SKM-1 treated with dmso at 0.1 percent for 144 hours (cell line): ENCODE results near the gene IL4I1.
A peak's percentile ranks its signal among the peaks of the same experiment; 100 is the strongest.
"Not testable (repeated sequence)": the region's sequence is repeated elsewhere in the genome, so short reads cannot be mapped to it uniquely, and the experiment has no call there.

Experiments
- DNase-seq: peaks from one replicate; lab custom pipeline; 2025; ENCODE audit not compliant: unreplicated experiment; lab: John Stamatoyannopoulos, UW

IL4I1 gene, protein sequence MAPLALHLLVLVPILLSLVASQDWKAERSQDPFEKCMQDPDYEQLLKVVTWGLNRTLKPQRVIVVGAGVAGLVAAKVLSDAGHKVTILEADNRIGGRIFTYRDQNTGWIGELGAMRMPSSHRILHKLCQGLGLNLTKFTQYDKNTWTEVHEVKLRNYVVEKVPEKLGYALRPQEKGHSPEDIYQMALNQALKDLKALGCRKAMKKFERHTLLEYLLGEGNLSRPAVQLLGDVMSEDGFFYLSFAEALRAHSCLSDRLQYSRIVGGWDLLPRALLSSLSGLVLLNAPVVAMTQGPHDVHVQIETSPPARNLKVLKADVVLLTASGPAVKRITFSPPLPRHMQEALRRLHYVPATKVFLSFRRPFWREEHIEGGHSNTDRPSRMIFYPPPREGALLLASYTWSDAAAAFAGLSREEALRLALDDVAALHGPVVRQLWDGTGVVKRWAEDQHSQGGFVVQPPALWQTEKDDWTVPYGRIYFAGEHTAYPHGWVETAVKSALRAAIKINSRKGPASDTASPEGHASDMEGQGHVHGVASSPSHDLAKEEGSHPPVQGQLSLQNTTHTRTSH

DNA sequence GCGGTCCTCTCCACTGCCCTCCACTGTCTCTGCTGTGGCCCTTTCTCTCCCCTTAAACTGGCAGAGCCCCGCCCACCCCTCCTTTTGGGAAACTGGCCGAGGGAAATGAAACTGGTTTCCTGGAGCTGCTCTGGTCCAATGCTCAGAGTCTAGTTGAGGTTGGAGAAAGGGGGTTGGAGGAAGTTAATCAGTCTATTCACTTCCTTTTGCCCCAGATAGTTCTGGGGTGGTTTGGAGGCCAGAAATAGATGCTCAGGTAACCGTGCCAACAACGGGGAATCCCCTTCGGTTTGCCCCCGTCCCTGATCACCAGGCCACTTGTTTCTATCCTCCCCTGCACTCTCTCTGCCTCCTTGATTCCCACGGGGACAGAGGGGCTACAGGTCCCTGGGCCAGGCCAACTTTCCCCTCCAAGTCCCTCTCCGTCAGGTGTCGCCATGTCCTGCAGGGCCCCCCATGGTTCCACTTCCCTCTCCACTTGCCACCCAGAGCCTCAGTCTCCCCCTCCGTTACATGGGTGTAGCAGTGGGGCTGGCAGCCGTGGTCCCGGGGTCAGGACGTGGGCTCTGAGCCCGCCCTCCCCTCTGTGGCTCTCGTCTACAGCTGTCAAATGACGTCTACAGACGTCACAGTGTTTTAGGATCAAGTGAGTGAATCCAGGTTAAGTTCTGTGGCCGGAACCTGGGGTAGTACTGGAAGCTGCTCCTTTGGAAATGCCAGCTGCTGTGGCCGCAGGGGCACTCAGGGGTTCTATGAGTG, at the start of gene IL4I1:
Gene IL4I1, minus strand, starts transcription at position 25 of the 759 bp plus-strand sequence. CDS start 727 bp downstream, outside the sequence.
- DNase-seq: peak; percentile 22

DNA sequence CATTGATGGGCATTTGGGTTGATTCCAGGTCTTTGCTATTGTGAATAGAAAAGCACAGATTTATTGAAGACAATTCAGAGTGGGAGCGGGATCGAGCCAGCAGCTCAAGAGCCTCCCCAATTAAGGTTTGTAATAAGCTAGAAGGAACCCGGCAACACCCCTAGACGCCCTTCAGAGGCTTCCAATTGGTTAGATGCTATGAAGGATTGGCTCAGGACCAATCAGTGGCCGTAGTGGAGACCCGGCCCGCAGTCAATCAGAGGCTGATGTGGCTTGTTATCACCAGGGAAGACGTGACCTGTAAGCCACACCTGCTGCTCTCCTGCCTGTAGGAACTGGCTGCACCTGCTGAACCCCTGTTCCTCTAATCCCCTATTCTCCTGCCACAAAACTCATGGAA, 49.7 kb upstream of the IL4I1 start:
- DNase-seq: no peak

DNA sequence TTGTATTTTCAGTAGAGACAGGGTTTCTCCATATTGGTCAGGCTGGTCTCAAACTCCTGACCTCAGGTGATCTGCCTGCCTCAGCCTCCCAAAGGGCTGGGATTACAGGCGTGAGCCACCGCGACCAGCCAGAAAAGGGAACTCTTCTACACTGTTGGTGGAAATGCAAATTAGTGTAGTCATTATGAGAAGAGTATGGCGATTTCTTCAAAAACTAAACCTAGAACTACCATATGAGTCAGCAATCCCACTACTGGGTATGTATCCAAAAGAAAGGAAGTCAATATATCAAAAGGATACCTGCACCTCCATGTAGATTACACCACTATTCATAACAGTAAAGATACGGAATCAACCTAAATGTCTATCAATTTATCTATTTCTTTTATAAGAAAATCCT, 47.9 kb upstream of the IL4I1 start:
- DNase-seq: not testable (repeated sequence)

DNA sequence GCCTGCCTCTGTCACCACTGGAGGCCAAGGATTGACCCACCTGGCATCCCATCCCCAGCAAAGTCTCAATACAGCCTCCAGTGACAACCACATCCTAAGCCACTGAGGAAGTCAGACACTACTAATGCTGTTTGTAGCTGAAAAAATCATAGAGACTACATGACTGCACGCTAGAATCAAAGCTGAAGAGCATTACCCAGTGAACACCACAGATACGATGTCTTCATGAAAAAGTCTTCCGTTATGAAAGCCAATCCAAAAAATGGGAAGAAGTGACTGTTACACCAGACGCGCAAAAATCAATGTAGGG, 43.8 kb upstream of the IL4I1 start:
- DNase-seq: no peak

DNA sequence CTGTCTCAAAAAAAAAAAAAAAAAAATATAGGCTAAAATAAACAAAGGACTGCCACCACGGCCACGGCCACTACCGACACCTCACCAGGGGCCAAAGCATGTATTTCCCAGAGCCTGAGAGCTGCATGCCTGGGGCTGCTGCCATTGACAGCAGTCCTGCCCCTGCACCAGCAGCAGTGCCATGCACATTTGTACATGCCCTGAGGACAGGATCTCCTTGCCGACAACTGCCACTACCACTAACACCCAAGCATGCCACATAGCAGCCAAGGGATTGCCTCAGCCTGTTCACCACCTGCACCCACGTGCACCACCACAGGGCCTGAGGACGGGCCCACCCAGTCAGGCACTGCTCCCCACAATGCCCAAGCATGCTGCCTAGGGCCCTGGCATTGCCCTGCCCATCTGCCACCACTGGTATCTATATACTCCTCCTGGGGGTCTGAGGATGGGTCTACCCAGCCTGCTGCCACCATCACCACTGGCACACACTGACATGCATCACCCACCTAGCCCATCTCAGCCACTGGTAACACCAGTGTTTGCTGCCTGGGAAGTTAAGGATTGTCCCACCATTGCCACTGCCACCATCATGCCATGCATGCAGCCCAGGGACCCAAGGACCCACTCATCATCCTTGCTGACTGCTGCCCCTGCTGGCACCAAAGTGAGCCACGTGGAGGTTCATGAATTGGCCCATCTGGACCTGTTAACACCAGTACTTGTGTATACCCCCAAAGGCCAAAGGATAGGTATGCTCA, 43.2 kb upstream of the IL4I1 start:
- no peak for DNase-seq

DNA sequence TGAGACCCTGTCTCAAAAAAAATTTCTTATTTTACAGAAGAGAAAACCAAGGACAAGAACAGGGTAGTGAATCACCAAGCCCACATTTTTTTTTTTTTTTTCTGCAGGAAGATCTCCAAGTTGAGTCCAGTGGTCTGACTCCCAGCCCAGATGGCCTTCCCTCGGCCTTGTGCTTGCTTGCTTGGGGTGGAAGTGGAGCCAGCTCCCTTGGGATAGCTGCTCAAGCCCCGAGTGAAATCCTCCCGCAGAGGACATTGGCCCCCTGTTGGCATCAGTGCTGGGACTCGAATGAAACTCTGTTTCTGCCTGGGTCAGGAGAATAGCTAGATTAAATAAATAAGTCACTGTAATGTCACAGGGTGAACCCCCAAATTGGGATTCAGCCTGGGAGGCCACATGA, 42.0 kb upstream of the IL4I1 start:
- no peak for DNase-seq

DNA sequence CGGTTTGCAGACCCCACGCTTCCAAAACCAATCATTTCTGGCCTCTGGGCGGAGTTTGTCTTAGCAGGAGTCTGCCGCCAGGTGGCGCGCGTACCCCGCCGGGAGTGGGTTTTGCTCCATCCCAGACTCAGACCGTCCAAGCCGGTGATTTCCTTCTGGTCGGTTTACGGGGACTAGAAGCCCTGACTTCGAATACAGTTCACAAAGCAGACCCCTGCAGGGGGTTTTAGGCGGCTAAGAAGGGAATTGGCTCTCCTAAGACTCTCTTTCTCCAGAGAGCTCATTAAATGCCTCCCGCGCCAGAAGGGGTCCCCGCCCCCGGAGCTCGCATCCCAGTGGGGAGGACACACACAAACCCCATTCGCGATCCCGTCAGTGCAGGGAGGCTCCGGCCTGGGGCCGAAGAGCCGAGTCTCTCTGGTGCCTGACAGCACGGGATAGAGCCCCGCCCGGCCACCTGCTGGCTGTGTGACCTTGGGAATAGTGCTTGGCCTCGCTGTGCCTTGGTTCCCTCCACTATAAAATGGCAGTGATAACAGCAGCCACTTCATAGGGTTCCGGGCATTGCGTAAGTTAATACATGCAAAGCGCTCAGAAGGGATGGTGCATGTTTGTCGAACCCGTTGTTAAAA, 41.2 kb upstream of the IL4I1 start:
- no peak for DNase-seq

DNA sequence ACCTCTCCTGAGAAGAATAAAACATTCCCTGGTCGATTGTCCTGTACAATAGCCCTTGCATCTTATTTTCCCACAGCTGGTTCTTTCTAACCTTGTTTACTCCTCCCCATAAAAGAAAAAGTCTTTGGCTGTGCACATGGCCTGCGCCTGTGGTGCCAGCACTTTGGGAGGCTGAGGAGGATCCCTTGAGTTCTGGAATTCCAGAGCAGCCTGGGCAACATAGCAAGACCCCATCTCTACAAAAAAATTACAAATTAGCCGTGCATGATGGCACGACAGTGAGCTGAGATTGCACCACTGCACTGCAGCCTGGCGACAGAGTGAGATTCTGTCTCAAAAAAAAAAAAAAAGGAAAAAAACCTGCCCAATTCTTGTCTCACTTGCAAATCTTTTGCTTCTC, 39.9 kb upstream of the IL4I1 start:
- DNase-seq: no peak

DNA sequence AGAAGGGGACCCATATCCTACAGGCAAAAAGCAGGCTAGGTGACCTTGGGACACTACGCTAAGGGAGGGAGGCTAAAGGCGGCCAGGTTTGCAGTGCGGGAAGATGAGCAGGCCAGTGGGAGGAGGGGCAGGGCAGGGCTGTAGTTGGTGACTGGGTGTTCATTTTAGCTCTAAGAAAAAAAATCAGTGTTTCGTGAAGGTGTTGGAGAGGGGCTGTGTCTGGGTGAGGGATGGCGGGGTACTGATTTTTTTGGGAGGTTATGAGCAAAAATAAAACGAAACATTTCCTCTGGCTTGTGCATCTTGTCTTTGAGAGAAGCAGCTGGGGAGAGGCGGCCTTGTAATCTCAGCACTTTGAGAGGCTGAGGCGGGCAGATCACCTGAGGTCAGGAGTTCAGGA, 37.0 kb upstream of the IL4I1 start:
- no peak for DNase-seq

DNA sequence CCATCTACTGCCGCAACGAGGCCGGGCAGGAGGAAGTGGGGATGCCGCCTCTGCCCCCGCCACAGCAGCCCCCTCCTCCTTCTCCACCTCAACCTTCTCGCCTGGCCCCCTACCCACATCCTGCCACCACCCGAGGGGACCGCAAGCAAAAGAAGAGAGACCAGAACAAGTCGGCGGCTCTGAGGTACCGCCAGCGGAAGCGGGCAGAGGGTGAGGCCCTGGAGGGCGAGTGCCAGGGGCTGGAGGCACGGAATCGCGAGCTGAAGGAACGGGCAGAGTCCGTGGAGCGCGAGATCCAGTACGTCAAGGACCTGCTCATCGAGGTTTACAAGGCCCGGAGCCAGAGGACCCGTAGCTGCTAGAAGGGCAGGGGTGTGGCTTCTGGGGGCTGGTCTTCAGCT, 36.0 kb upstream of the IL4I1 start:
- DNase-seq: no peak

DNA sequence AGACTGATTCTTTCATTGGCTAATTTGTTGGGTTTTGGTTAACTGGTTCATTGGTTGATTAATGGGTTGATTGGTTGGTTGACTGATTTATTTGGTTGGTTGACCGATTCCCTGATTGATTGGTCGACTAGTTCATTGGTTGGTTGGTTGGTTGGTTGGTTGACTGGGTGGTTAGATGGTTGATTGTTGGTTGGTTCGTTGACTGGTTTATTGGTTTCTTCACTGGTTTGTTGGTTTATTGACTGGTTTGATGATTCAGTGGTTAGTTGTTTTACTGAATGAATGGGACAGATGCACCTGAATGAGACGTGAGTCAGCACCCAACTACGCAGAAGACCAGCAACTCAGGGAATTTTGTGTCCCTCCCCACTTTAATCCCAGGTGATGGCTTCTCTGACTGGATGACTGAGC, 35.4 kb upstream of the IL4I1 start:
- DNase-seq: no peak

DNA sequence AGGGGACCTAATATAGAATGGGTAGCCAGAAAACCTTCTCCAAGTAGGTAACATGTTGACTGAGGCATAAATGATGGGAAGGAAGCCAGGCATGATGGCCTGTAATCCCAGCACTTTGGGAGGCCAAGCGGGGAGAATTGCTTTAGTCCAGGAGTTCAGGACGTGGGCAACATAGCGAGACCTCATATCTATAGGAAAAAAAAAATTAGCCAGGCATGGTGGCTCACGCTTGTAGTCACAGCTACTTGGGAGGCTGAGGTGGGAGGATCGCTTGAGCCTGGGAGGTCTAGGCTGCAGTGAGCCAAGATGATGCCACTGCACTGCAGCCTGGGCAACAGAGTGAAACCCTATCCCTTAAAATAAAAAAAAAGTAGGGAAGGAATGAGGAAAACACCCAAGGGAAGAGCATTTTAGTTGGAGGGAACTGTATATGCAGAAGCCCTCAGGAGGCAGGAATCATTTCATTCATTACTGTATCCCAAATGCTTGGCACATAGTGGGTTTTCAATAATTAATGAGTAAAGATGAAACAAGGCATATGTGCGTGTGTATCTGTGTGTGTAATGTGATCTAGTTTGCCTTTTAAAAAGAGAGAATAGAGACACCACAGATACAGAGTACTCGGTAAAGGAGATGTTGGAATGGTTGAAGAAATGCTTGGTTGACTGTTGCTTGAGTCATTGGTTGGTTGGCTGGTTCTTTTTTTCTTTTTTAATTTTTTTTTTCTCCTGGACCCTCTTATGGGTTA, 34.8 kb upstream of the IL4I1 start:
- DNase-seq: no peak

DNA sequence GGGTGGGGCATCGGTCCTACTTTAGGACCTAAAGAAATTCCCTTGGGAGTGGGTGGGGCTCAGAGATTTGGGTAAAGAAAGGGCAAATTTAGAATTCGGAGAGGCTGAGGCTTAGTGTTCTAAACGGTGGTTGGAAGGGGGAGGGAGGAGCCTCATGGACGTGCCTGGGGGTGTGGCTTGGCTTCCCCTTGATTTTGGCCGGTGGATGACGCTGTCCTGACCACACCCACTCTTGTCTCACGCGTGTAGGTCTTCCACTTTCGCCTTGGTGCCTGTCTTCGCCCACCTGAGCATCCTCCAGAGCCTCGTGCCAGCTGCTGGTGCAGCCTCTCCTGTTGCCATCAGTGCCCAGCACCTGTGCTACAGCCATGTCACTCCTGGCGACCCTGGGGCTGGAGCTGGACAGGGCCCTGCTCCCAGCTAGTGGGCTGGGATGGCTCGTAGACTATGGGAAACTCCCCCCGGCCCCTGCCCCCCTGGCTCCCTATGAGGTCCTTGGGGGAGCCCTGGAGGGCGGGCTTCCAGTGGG, 33.9 kb upstream of the IL4I1 start:
- no peak for DNase-seq

DNA sequence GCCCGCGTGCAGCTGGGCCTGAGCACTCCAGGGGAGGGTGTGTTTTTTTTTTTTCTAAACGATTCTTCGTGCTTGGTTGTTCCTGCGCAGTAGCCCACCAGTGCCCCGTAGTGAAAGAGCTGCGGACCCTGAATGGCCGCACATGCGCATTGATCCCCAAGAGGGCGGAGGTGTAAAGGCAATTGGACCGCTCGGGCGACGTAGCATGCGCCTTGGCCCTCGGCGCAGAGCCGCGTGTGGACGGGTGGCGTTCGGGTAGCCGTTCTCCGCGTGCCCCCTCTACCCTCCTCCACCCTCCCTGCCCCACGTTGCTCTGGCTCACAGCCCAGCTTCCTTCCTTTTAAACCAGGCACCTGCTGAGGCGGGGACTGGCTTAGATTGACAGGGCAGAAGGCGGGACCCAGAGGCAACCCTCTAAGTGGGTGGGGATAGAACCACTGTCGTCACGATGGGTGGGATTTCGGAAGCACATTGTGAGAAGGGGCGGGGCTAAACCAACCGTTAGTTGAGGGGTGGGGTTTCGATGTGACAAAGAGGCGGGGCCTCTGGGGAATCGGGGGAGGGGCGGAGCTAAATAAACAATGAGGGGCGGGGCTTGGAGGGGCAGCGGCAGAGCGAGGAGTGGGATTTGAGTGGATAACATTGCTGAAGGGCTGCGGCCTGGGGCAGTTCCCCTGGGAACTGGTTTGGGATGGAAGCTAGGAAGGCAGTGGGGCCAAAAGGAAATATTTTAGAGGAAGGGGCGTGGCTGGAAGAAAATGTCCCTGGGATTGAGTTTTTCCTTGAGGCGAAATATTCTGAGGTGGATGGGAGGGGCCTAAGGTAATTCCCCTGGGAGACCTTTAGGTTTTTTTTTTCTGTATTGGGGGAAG, 33.2 kb upstream of the IL4I1 start:
- DNase-seq: peak; percentile 74

DNA sequence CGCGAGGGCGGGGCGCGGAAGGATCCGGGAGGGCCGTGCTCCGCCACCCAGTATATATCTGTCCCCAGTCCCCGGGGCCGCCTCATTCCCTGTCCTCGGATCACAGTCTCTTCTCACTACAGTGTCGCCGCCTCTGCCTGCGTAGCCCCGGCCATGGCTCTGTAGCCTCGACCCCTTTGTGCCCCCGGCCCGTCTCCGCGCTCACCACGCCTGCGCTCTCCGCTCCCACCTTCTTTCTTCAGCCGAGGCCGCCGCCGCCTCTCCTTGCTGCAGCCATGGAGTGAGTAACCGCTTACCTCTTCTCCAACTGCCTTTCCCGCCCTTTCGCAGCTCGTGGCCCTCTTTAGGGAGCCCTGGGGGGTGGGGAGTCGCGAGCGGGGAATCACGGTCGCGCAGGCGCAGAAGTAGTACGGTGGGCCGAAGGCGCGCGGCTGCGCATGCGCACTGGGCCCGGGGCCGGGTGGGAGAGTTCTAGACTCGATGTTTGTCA, 32.5 kb upstream of the IL4I1 start, which contains the start of the genes ATF5 and NUP62:
Gene ATF5, plus strand, starts transcription at position 85 of the 490 bp plus-strand sequence. CDS start 1,646 bp downstream, outside the sequence.
Gene NUP62, minus strand, starts transcription at position 384 of the 490 bp plus-strand sequence. CDS start 19,697 bp downstream, outside the sequence.
- peak; percentile 63 for DNase-seq

DNA sequence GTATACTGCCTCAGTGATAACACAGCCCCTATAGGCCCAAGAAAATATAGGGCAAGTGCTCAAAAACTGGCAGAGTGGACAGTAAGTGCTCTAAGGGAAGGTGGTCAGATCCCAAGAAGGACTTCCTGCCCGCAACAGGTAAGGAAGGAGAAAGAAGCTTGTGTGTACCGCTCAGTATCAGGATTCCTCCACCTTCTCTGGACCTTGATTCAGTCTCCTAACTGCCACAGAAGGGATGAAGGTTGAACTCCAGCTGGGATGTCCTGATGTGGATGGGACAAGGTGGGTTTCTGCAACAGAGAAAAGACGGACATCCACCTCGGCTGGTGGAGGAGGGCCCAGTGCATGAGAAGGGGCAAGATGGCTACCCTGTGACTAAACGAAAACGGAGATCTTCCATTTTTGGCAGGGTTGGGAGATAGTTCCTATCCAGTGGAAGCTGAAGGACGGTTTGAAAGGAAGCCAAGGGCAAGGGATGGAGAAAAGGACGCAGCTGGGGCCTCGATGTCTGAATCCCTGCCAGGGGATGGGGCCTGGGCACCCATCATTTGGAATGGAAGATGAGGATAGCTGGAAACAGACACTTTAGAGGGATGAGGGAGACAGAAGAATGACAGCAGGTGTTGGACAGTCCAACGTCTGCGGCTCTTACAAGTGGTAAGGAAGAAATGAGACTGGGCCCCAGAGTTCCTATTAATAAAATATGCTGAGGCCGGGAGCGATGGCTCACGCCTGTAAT, 31.0 kb upstream of the IL4I1 start:
- DNase-seq: no peak

DNA sequence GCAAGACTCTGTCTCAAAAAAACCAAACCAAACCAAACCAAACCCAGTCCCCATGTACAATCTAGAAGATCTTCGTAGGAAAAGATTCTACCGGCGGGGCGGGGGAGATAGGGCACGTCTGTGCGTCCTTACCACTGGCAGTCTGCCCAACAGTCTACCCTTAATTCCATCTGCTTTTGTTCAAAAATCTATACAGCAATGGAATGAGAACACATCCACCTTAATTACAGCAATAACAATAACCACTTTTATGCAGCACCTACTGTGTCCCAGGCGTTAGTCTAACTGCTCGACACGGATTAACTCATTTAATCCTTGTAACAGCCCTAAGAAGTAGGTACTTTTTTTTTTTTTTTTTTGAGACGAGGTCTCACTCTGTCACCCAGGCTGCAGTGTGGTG, 29.8 kb upstream of the IL4I1 start:
- no peak for DNase-seq

DNA sequence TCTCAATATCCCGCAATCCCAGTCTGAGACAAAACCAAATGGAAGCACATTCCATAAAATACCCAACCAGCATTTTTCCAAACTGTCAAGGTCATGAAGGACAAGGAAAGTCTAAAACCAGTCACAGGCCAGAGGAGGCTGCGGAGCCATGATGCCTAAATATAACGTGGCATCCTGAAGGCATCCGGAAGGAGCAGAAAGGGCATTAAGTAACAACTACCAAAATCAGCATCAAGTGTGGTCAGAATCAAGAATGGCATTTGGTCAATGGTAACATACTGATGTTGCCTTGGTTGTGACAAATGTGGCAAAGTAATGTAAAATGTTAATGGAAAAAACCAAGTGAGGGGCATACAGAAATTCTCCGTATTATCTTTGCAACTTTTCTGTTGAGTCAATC, 28.8 kb upstream of the IL4I1 start:
- no peak for DNase-seq
